Fibroblast of pulmonary artery (primary cell): ENCODE measurements around the gene INSIG1.

Experiments
- DNase-seq: peaks from one replicate; pipeline ENCODE4 v3.0.0-alpha.2; 2010; ENCODE audit warnings: low read depth
- H3K4me3 ChIP-seq: replicated peaks from 2 replicates; pipeline ENCODE4 v1.5.1; 2011; ENCODE audit warnings: low read depth, mild to moderate bottlenecking, control low read depth, low read length, moderate library complexity
- TF ChIP-seq, protein P1 (sequence below): IDR thresholded peaks from 2 replicates; pipeline ENCODE4 v1.5.1; 2011; ENCODE audit warnings: mild to moderate bottlenecking, control low read depth, low read length, inconsistent platforms; ENCODE audit errors: missing control alignments

INSIG1 gene

GRCh38 chr7:155309021-155309338, 11.3 kb downstream of the INSIG1 start:
- H3K4me3 ChIP-seq, result no peak overlapping the region
- TF ChIP-seq, protein P1, sequence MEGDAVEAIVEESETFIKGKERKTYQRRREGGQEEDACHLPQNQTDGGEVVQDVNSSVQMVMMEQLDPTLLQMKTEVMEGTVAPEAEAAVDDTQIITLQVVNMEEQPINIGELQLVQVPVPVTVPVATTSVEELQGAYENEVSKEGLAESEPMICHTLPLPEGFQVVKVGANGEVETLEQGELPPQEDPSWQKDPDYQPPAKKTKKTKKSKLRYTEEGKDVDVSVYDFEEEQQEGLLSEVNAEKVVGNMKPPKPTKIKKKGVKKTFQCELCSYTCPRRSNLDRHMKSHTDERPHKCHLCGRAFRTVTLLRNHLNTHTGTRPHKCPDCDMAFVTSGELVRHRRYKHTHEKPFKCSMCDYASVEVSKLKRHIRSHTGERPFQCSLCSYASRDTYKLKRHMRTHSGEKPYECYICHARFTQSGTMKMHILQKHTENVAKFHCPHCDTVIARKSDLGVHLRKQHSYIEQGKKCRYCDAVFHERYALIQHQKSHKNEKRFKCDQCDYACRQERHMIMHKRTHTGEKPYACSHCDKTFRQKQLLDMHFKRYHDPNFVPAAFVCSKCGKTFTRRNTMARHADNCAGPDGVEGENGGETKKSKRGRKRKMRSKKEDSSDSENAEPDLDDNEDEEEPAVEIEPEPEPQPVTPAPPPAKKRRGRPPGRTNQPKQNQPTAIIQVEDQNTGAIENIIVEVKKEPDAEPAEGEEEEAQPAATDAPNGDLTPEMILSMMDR, result no peak
- DNase-seq, result no peak

GRCh38 chr7:155310425-155311114, 12.9 kb downstream of the INSIG1 start:
- no peak overlapping the region for H3K4me3 ChIP-seq
- no peak for DNase-seq

GRCh38 chr7:155311826-155312537, 14.3 kb downstream of the INSIG1 start:
- no peak for DNase-seq
- no peak overlapping the region for H3K4me3 ChIP-seq
- TF ChIP-seq, protein P1, result no peak

More at GRCh38 chr7:155310425-155311114, 12.9 kb downstream of the INSIG1 start:
- TF ChIP-seq, protein P1, result no peak

GRCh38 chr7:155312633-155313032, 15.0 kb downstream of the INSIG1 start:
- TF ChIP-seq, protein P1, result no peak
- no peak for DNase-seq
- no peak overlapping the region for H3K4me3 ChIP-seq

DNA sequence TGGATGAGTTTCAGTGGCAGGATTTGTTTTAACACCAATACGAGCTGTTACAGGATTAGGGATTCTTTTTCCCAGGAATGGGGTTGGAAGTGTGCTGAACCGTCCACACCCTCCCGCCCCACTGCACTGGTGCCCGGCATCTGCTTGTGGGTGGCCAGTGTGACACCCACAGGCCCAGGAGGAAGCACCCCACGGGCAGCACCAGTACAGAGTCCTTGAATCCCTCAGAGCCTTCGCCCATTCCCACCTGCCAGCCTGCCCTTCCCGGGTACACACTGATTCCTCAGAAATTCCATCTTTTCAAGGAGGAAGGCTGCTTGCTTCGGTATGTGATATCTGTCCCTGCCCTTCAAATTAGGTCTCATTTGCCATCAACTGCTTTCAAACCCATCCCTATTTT, 15.4 kb downstream of the INSIG1 start:
- no peak overlapping the region for H3K4me3 ChIP-seq
- no peak for DNase-seq
- TF ChIP-seq, protein P1, result no peak

- DNase-seq, result no peak
- TF ChIP-seq, protein P1, result no peak
- no peak overlapping the region for H3K4me3 ChIP-seq
These were observed 18.3 kb downstream of the INSIG1 start for GRCh38 chr7:155315977-155316376.
